ENCODE results near the gene THAP7. TPM values are rescaled to one million over a fixed set of nuclear protein-coding genes. Genes with fewer than 3 reads are reported as not detected.

THAP7 gene
- polyA plus RNA-seq, 1 donor (not counting 4 experiments of a cell fraction or from before 2014, with no cell fraction given), result 10.4 TPM

DNA sequence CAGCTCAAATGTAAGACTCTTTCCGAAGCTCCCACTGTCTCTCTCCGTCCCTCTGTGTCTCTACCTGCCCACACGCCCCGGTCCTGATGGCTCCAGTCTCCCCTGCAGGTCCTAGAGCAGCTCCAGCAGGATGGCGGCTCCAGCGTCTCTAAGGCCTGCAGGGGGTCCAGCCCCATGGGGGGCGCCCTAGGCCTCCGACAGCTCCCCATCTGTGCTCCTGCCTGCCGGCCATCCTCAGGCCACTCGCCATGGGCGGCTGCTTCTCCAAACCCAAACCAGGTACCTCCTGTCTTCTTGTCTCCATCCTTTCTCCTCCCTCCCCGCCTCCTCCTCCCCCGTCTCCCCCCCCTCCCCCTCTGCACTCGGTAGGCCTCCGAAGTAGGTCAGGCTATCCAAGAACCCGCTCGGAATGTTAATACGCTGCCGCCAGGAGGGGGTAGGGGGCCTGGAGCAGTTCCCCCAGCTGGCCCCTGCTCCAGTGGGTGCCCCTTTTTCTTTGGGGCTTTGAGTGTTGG, 34.2 kb downstream of the THAP7 start:
- Histone ChIP-seq H3K4me1 (ENCODE audit: control insufficient read depth, extremely low read depth, insufficient read depth, low read length) (peaks cover 10% of the 10 kb centered on the region), H3K9me3 (ENCODE audit: control insufficient read depth, low read depth, low read length) (no peaks in the 10 kb centered on the region), H3K36me3 (ENCODE audit: control insufficient read depth in 2 of 2, extremely low read depth in 1 of 2, insufficient read depth in 2 of 2, low read length in 2 of 2) (no peaks in the 10 kb centered on the region), H3K79me2 (ENCODE audit: control insufficient read depth, insufficient read depth, low read length) (no peaks in the 10 kb centered on the region), H3K27ac (ENCODE audit: control insufficient read depth, insufficient read depth, low read length) (no peak overlapping the region), H3K9me1 (ENCODE audit: control insufficient read depth, extremely low read depth, insufficient read depth, low read length) (no peaks in the 10 kb centered on the region), H3K4me2 (ENCODE audit: control insufficient read depth, extremely low read depth, insufficient read depth, low read depth, low read length) (no peak overlapping the region), H2AFZ (ENCODE audit: control insufficient read depth, low read length) (no peak overlapping the region), H3K4me3 (ENCODE audit: control insufficient read depth in 2 of 3, extremely low read depth in 1 of 3, insufficient read depth in 2 of 3, low read depth in 1 of 3, low read length in 3 of 3) (no peak overlapping the region), H3K9ac (ENCODE audit: control insufficient read depth, extremely low read depth, insufficient read depth, low read length) (no peak overlapping the region), H3K27me3 (ENCODE audit: control insufficient read depth, extremely low read depth, insufficient read depth, low read length) (peaks cover 11% of the 10 kb centered on the region), H4K20me1 (ENCODE audit: control insufficient read depth, extremely low read depth, insufficient read depth, low read length) (no peaks in the 10 kb centered on the region)
- TF ChIP-seq EZH2 (IDR thresholded peaks at IDR 0.05; ENCODE audit: low read length) (no peak), CTCF (optimal IDR thresholded peaks at IDR 0.05 in 1 of 3, IDR thresholded peaks at IDR 0.05 in 1 of 3, conservative IDR thresholded peaks at IDR 0.05 in 1 of 3; ENCODE audit: extremely low read depth in 1 of 3, insufficient read depth in 2 of 3, low read length in 3 of 3) (no peak)
- FAIRE-seq (no peak), DNase-seq (ENCODE audit: low read depth, low spot score) (no peak)
- dilution Hi-C loops (cut with MboI; ENCODE audit: extremely low pct_ligation_motif_present, low sequenced_read_pairs), result no loop called here

GRCh38 chr22:20966883-20967696, 34.8 kb downstream of the THAP7 start, which contains the start of gene AIFM3:
TSS of gene AIFM3 (plus strand) at chr22:20967255. CDS start at chr22:20967945, 690 bp downstream.
- Histone ChIP-seq H2AFZ (ENCODE audit: control insufficient read depth, low read length) (no peak within 1 kb of the TSS), H3K79me2 (ENCODE audit: control insufficient read depth, insufficient read depth, low read length) (no peaks in the 10 kb centered on the region), H3K4me2 (ENCODE audit: control insufficient read depth, extremely low read depth, insufficient read depth, low read depth, low read length) (no peak within 1 kb of the TSS), H3K9me1 (ENCODE audit: control insufficient read depth, extremely low read depth, insufficient read depth, low read length) (no peaks in the 10 kb centered on the region), H3K9ac (ENCODE audit: control insufficient read depth, extremely low read depth, insufficient read depth, low read length) (no peak within 1 kb of the TSS), H3K27me3 (ENCODE audit: control insufficient read depth, extremely low read depth, insufficient read depth, low read length) (peaks cover 11% of the 10 kb centered on the region), H3K4me1 (ENCODE audit: control insufficient read depth, extremely low read depth, insufficient read depth, low read length) (peaks cover 10% of the 10 kb centered on the region), H4K20me1 (ENCODE audit: control insufficient read depth, extremely low read depth, insufficient read depth, low read length) (no peaks in the 10 kb centered on the region), H3K27ac (ENCODE audit: control insufficient read depth, insufficient read depth, low read length) (no peak within 1 kb of the TSS), H3K36me3 (ENCODE audit: control insufficient read depth in 2 of 2, extremely low read depth in 1 of 2, insufficient read depth in 2 of 2, low read length in 2 of 2) (no peaks in the 10 kb centered on the region), H3K9me3 (ENCODE audit: control insufficient read depth, low read depth, low read length) (no peaks in the 10 kb centered on the region), H3K4me3 (ENCODE audit: control insufficient read depth in 2 of 3, extremely low read depth in 1 of 3, insufficient read depth in 2 of 3, low read depth in 1 of 3, low read length in 3 of 3) (no peak within 1 kb of the TSS)
- dilution Hi-C loops (cut with MboI; ENCODE audit: extremely low pct_ligation_motif_present, low sequenced_read_pairs), result no loop called here
- no peak for FAIRE-seq
- no peak for DNase-seq (ENCODE audit: low read depth, low spot score)
- TF ChIP-seq EZH2 (IDR thresholded peaks at IDR 0.05; ENCODE audit: low read length) (no peak), CTCF (optimal IDR thresholded peaks at IDR 0.05 in 1 of 3, IDR thresholded peaks at IDR 0.05 in 1 of 3, conservative IDR thresholded peaks at IDR 0.05 in 1 of 3; ENCODE audit: extremely low read depth in 1 of 3, insufficient read depth in 2 of 3, low read length in 3 of 3) (no peak)
